Hematopoietic multipotent progenitor cell treated with erythropoietin and hydrocortisone succinate and interleukin-3 and kit ligand, for 6 days (in vitro differentiated cells): ENCODE results near the gene PICALM.
"Not testable (repeated sequence)": the region's sequence is repeated elsewhere in the genome, so short reads cannot be mapped to it uniquely, and the experiment has no call there.

ENCODE experiments used
- DNase-seq: peaks from one replicate; pipeline ENCODE4 v3.0.0-alpha.2; 2015

Gene PICALM, protein sequence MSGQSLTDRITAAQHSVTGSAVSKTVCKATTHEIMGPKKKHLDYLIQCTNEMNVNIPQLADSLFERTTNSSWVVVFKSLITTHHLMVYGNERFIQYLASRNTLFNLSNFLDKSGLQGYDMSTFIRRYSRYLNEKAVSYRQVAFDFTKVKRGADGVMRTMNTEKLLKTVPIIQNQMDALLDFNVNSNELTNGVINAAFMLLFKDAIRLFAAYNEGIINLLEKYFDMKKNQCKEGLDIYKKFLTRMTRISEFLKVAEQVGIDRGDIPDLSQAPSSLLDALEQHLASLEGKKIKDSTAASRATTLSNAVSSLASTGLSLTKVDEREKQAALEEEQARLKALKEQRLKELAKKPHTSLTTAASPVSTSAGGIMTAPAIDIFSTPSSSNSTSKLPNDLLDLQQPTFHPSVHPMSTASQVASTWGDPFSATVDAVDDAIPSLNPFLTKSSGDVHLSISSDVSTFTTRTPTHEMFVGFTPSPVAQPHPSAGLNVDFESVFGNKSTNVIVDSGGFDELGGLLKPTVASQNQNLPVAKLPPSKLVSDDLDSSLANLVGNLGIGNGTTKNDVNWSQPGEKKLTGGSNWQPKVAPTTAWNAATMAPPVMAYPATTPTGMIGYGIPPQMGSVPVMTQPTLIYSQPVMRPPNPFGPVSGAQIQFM

DNA sequence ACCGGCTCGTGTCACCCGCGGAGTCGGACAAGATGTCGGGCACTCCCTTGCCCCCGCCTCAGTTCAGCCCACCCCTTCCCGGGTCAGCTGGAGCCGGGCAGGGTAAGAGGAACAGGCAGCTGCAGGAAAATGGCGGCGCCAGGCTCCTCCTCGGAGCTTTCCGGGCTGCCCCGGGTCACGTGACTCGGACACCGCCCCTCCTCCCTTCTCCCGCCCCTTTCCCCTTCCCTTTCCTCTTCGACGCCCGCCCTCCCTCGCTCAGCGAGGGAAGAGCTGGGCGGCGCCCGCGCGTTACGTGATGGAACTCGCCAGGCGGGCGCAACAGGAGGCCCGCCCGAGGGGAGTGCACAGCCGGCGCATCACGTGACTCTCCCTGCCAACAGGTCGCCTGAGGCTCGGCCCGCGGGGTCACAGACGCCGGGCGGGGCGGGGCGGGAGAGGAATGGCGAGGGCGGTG is at the start of gene PICALM:
Gene PICALM (minus strand): TSS at position 134 of the 457 bp plus-strand sequence. CDS start 304 bp downstream, outside the sequence.
- DNase-seq, result peak; percentile 99

DNA sequence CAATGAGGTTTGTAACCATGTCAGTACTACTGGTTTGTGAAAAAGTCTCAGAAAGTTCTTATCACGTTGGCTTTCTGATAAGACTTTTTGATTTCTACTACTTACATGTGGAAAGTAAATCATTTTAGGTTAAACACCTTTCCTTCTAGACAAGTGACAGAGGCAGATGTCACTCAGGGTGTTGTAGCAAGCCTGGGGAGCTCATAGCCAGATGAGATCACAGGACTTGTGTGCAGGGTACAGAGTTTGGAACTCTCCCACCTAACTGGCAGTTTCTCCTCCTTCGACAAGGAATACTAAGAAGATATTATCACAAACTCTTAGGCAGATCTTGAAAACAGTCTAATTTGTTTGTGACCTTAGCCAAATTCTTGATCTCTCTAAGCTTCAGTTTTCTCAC is 49.4 kb upstream of the PICALM start:
- DNase-seq, result no peak

DNA sequence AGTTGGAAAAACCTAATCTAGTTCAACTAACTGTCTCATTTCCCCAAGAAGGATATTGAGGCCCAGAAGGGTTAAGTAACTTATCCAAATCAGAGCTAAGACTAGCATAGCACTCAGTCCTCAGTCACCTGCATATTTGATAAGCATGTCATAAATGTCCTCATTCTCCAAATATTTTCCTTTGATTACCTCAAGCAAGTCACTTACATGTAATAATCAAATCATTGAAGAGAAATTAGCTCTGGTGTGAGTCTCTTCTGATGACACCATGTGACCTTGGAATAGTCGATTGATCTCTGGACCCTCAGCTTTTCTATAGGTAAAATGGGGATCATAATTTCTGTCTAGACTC is 48.8 kb upstream of the PICALM start:
- DNase-seq, result no peak

DNA sequence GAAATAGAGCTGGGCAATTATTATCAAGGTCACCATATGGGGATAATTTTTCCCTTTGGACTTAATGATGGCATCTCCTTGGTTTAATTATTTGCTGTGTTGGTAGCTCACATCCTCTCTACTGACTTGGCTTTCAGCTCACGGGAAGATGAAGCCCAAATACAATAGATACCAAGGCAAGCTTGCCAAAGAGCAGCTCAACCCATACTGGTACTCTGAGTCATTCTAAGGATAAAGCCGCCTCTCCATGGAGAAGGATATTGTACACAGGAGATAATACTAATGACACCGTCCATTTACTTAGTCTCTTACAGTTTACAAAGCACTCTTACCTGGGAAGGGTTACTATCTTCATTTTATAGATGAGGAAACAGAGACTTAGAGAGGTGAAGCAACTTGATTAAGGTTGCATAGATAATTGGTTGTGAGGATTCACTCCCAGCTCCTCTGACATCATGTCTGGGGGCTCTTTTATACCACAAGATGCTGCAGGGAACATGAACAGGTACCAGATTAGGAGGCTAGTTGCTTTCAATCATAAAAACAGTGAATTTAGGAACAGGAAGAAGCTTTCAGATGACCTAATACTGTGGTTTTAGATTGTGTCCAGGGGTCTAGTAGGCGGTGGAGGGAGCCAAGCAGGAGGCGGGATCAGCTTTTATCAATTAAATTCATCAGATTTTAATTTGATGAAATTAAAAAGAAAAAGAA is 48.3 kb upstream of the PICALM start:
- peak; percentile 67 for DNase-seq

DNA sequence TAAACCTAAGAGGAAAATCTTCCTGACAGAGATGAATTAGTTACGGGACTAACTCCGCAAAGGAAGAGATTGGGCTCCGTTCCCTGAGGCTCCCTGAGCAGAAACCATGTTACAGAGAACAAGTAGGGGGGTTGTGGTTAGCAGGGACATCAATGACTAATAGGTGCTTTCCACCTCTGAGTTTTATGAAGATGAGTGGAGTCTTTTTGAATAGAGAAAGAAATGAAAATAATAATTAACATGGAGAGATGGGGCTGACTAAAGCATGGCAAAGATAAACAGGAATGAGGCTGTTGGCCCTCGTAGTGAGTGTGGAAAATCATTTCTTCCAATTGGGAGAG is 47.5 kb upstream of the PICALM start:
- DNase-seq, result no peak

DNA sequence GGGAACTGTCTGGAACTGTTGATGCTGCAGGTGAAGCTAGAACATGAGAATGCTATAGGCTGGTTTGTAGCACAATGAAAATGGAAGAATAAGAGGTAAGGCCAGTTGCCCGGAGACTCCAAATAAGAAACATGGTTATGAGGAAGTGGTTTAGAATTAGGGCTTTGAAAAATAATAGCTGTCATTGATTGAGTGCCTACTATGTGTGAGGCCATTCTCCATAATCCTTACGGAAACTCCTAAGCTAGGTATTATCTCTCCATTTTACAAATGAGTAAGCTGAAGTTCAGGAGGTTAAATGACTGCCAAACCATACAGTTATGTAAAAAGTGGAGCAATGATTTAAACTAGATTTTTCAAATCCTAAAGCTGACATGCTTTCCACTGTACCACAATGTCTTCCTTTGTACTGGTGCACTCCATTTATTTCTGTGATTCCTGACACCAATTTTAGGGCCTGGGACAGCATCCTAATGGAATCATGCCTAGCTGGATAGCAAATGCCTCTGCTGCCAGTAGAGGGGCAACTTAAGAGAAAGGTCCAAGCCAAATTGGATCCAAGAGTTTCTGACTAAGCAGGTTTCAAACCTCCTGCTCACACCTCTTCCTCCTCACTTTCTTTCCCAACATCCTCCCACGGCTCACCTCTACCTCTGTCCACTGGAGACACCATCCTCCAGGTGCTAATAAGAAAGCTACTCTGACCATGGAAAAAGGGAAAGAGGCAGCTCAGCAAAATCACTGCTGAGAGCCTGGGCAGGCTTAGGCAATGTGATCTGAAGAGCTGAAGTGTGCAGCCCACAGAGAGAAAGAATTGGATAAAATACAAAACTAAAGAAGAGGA is 46.9 kb upstream of the PICALM start:
- no peak for DNase-seq

DNA sequence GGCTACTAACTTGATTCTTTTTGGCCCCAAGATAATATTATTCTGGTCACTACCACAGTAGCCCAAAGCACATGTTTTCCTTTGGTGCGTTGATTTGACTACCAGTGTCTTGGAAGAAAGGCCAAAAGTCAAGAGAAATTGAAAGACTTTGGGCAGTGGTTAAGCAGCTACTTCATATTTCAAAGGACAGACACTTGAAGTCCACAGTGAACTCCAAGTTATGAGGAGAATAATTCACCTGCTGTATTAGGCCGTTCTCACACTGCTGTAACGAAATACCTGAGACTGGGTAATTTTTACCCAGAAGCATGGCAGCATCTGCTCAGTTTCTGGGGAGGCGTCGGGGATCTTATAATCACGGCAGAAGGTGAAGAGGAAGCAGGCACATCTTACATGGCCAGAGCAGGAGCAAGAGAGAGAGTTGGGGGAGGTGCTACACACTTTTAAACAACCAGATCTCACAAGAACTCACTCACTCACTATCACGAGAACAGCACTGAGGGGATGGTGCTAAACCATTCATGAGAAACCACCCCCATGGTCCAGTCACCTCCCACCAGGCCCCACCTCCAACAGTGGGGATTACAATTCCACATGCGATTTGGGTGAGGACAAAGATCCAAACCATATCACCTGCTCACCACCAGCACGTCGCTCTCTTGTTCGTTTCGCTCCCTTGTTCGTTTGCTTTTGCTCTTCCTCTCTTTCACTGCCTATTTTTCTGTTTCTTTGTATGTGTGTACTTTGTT is 40.2 kb upstream of the PICALM start:
- DNase-seq, result no peak

DNA sequence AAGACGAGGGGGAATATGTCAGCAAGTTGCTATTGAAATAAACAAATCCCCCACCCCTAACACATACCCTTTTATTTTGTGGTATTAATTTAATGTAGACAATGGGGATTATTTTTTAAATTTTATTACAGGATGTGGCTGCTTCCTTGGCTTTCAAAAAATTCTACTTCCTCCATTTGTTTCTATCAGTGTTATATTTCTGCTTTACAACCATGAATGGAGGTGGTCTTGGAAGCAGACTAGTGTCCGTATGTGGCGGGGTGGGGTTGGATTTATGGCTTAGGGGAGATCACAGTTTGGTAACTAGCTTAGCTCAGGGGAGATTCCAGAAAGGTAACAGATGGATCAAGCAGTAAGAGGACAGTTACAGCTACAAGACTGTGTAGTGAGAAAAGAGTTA is 39.3 kb upstream of the PICALM start:
- no peak for DNase-seq

DNA sequence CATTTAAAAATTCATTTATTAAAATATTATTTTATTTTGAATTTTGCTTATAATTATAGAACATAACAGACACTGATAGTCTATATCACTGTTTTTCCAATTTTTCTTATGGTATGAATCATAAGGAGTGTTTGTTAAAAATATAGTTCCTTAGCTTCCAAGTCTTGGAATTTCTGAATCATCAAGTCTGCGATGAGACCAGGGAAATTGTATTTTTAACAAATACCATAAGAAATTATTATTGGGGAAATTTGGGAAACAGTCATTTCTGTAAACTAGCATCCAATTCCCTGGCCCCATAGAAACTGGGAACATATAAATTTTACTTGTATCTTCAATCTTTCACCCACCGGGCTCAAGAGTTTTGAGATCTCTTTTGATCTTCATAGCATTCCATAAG is 38.0 kb upstream of the PICALM start:
- no peak for DNase-seq

DNA sequence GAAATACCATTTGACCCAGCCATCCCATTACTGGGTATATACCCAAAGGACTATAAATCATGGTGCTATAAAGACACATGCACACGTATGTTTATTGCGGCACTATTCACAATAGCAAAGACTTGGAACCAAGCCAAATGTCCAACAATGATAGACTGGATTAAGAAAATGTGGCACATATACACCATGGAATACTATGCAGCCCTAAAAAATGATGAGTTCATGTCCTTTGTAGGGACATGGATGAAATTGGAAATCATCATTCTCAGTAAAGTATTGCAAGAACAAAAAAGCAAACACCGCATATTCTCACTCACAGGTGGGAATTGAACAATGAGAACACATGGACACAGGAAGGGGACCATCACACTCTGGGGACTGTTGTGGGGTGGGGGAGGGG is 37.1 kb upstream of the PICALM start:
- not testable (repeated sequence) for DNase-seq

DNA sequence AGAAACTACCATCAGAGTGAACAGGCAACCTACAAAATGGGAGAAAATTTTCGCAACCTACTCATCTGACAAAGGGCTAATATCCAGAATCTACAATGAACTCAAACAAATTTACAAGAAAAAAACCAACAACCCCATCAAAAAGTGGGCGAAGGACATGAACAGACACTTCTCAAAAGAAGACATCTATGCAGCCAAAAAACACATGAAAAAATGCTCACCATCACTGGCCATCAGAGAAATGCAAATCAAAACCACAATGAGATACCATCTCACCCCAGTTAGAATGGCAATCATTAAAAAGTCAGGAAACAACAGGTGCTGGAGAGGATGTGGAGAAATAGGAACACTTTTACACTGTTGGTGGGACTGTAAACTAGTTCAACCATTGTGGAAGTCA is 36.7 kb upstream of the PICALM start:
- not testable (repeated sequence) for DNase-seq

DNA sequence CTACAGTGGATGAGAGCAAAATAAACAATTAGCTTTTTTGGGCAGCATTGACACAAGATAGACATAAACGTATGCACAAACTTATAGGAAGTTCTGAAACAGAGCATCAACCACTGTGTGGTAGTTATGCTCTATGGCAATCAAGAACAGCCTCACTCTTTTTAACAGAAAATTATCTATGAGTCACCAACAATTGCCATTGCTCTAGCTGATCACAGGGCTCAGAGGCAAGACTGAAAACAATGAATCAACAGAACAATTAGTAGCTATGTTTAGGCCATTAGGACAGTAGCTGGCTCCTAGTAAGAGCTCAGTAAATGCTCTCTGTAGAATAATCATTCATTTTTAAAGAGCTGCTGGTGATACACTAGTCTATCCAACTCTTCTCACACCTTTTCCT is 34.9 kb upstream of the PICALM start:
- no peak for DNase-seq

DNA sequence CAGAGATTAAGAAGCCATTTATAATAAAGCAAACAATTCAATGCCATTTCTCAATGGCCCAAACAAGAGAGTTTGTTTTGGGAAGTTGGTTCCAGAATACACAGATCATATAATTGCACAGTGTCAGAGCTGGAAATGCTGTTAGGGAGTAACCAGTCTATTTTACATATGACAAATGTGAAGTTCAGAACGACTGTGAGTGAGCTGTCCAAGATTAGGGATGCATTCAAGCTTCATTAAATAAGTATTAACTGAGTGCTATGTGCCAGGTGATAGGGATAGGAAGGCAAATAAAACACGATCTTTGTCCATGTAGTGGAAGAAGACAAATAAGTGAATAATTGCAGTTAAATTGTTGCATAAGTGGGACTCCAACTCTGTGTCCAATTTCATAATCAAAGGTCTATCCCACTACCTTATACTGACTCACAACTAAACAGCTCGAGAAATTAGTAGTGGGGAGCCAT is 33.1 kb upstream of the PICALM start:
- DNase-seq, result no peak

DNA sequence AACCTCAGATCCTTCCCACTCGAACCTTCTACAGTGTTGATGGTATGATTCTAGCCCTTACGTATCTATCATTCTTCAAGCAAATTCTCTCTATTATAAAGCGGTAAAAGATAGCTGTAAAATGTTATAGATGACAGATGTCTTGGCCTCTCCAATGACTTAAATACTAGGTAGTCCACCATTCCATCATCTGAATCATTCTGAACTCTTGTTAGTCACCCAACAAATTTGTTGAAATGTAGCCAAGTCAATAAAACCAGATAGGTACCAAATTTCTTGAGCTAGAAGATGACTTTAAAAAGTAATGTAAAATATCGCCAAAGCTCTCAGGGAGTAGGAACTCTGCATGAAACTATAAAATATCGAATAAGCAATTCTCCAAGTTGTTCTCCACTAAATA is 32.6 kb upstream of the PICALM start:
- DNase-seq, result no peak

DNA sequence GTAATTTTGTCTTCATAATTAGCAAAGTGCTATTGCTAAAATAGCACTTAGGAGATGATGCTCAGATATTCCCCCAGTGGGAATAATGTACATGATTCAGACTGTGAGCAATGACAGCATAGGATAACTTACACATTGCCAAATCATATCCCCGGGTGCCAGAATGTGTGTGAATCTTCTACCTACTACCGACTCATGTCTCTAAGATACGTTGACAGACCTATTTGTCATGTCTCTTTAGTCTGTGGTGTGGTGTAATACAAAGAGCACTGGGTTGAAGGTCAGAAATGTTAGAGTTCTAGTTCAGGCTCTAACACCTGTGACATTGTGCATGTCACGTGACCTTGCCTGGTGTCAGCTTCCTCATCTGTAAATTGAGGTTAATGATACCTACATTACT is 31.0 kb upstream of the PICALM start:
- DNase-seq, result no peak

DNA sequence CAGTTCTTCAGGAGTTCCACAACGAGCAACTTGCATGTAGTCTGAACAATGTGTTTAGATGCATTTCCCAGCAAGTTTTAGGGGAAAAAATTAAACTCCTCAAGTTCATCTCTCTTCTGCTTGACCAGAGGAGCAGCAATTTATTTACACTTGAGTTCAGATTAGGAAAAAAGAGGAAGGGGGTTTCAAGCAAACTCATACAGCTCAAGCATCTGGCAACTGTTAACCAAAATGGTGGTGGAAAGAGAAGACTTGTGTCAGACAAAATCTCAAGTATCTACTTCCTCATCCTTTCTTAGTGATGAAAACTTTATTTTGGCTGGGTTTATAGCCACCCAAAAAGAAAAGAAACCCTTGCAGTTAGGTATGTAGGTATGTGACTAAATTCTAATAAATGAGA is 29.1 kb upstream of the PICALM start:
- DNase-seq, result no peak

DNA sequence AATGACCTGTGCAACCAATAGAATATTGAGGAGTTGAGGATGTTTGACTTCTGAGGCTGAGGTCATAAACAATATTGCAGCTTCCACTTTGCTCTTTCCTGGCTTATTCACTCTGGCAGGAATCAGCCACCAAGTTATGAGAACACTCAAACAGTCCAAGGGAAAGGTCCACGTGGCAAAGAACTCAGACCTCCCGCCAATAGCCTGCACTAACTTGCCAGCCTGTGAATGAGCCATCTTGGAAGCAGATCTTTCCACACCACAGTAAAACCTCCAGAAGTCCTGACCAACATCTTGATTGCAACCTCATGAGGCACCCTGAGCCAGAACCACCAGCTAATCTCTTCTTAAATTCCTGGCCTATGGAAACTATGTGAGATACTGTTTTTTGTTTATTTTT is 22.7 kb upstream of the PICALM start:
- no peak for DNase-seq

DNA sequence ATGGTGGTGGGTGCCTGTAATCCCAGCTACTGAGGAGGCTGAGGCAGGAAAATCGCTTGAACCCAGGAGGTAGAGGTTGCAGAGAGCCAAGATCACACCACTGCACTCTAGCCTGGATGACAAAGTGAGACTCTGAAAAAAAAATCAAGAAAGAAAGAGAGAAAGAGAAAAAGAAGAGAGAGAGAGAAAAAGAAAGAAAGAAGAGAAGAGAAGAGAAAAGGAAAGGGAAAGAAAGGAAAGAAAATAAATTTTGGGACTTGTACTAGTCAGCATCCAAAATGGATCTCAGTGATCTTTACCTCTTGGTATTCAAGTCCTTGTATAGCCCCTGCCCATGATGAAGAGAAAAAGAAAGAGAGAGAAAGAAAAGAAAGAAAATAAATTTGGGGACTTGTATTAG is 22.2 kb upstream of the PICALM start:
- DNase-seq, result no peak

DNA sequence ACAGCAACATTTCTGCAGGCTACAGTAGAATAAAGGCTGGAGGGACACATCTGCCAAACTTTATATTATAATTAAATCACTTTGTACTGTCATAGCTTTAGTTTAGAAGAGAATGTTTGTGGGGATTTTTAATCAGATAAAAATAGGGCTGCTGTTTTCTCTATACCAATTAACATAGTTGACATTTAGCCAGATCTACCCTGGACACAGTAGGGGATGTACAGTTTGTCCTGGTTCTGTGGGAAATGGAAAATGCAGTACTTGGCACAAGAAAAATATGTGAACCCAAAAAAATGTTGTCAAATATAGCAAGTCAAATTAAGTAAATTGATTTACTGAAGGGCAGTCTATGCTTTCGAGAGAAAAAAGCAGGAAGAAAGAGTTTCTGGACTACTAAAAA is 20.8 kb upstream of the PICALM start:
- no peak for DNase-seq

DNA sequence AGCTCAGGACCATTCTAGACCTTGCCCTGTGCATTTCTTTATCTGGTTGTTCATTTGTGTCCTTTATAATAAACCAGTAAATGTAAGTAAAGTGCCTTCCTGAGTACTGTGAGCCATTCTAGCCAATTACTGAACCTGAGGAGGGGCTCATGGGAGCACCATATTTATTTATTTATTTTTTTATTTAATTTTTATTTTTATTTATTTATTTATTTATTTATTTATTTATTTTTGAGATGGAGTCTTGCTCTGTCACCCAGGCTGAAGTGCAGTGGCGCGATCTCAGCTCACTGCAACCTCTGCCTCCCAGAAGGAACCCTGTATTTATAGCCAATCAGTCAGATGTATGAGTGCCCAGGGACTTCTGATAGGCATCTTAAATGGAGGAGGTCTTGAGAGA is 18.8 kb upstream of the PICALM start:
- not testable (repeated sequence) for DNase-seq

DNA sequence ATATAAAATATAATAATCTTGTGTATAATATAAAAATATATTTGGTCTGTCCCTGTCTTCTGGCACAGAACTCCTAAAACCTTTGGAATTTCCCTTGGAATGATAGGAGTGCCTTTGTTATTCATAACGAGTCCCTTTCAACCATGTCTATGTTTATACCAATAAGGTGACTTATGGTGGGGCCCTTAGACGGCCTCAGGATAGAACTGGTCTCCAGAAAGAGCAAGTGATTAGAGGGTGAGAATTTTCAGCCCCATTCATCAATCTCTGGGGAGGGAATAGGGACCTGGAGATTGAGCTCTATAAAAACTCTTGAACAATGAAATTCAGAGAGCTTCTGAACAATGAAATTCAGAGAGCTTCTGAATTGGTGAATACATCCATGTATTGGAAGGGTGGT is 18.4 kb upstream of the PICALM start:
- no peak for DNase-seq

DNA sequence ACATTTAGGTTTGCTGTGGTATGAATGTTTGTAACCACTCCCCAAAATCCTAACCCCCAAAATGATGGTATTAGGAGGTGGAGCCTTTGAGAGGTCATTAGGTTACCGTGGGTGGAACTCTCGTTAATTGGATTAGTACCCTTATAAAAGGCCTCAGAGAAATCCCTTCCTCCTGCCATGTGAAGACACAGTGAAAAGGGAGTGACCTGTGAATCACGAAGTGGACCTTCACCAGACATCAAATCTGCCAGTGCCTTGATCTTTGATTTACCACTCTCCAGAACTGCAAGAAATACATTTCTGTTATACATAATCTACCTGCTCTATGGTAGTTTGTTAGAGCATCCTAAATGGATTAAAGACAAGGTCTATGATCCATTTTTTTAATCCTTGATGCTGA is 12.6 kb upstream of the PICALM start:
- no peak for DNase-seq
